Measurements from ENCODE around the gene DUSP8.

The DUSP8 gene

DNA sequence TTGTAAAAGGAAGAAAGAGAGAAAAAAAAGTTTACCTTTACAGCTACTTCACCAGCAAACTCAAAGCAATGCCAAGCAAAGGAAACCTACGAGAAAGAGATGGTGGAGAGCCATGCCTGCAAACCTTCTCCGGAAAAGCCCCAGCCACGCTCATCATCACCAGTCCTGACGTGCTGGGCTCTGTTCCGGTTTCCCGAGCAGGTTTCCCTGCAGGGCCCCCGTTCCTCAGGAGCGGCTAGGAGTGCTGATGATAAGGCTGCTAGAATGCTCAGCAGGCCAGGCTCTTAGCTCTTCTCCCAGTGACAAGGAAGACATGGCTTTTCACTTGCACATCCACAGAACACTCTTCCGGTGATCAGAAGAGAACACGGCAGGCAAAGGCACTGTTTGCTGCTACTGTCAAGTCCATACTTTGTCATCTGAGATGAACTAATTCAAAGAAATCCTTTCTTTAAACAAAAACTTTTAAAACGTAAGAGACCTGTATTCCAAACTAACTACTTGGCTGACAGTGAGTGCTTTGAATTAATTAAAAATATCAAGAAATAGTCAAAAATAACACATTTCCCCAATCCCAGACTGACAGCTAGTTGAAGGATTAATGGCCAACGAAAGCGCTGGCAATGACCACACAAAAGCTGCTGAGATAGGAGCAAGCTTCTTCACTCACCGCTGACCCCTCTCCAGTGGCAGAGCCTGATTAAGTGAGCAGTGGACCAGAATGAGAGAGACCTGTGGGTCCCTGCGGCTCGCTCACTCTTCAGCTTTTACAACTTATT lies 35.8 kb downstream of the DUSP8 start:
- no peak for DNase-seq
- H3K27ac Mint-ChIP-seq, result no peak overlapping the region
- H3K4me1 Mint-ChIP-seq, result peaks cover 21% of the 10 kb centered on the region

GRCh38 chr11:1534682-1535081 lies 37.4 kb downstream of the DUSP8 start:
- H3K27ac Mint-ChIP-seq, result no peak overlapping the region
- no peak overlapping the region for H3K4me3 Mint-ChIP-seq
- H3K4me1 Mint-ChIP-seq, result peaks cover 21% of the 10 kb centered on the region
- H3K36me3 Mint-ChIP-seq (ENCODE audit: low read depth), result no peaks in the 10 kb centered on the region
- peaks cover 5% of the 10 kb centered on the region for H3K9me3 Mint-ChIP-seq
- no peak for TF ChIP-seq CTCF (IDR thresholded peaks at IDR 0.05)
- peaks cover 26% of the 10 kb centered on the region for H3K27me3 Mint-ChIP-seq (ENCODE audit: low read depth, poor library complexity)
- DNase-seq, result no peak

More for the DNA sequence above, 35.8 kb downstream of the DUSP8 start:
- Mint-ChIP-seq H3K4me3 (no peak overlapping the region), H3K9me3 (peaks cover 5% of the 10 kb centered on the region), H3K36me3 (ENCODE audit: low read depth) (no peaks in the 10 kb centered on the region), H3K27me3 (ENCODE audit: low read depth, poor library complexity) (peaks cover 42% of the 10 kb centered on the region)
- no peak for TF ChIP-seq CTCF (IDR thresholded peaks at IDR 0.05)

GRCh38 chr11:1534171-1534570 lies 37.9 kb downstream of the DUSP8 start:
- Mint-ChIP-seq H3K27ac (no peak overlapping the region), H3K27me3 (ENCODE audit: low read depth, poor library complexity) (peaks cover 21% of the 10 kb centered on the region), H3K4me1 (peaks cover 21% of the 10 kb centered on the region), H3K9me3 (peaks cover 5% of the 10 kb centered on the region), H3K36me3 (ENCODE audit: low read depth) (no peaks in the 10 kb centered on the region), H3K4me3 (no peak overlapping the region)
- DNase-seq, result no peak
- no peak for TF ChIP-seq CTCF (IDR thresholded peaks at IDR 0.05)

- H3K4me3 Mint-ChIP-seq, result no peak overlapping the region
- peaks cover 21% of the 10 kb centered on the region for H3K4me1 Mint-ChIP-seq
- no peak for TF ChIP-seq CTCF (IDR thresholded peaks at IDR 0.05)
- H3K36me3 Mint-ChIP-seq (ENCODE audit: low read depth), result no peaks in the 10 kb centered on the region
- H3K27me3 Mint-ChIP-seq (ENCODE audit: low read depth, poor library complexity), result peaks cover 13% of the 10 kb centered on the region
- DNase-seq, result no peak
- H3K9me3 Mint-ChIP-seq, result peaks cover 2% of the 10 kb centered on the region
- H3K27ac Mint-ChIP-seq, result no peak overlapping the region
Observed at GRCh38 chr11:1533342-1533725, 38.7 kb downstream of the DUSP8 start.

DNA sequence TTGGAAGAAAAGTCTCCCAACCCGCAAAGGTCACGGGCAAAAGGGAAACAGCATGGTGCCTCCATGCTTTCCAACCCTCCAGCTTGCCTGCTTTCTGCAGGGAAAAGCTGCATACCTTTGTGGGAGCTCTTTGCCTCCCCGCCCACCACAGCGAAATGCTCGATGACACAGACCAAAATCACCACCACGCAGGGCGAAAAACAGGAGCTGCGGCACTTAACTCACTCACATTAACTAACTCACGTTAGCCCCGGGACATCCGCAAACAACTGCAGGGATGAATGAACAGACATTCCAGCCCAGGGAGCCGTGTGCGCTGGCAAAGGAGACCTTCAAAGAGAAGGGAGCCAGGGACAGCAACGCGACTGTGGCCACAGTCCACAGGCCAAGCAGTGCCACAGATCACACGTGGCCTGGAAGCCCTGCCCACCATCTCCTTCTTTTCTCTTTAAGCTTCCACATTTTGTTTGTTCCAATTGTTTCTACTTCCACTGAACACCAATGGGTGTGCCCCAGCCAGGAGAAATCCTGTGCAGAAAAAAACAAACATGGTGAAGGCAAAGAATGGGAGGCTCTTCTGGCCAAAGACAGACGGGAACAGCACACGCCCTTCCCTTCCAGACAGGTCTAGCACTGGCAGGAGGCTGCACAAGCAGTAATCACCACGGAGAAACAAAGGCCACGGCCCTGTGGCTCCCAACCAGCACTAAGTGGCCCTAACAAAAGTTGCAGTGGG lies 39.3 kb downstream of the DUSP8 start:
- Mint-ChIP-seq H3K36me3 (ENCODE audit: low read depth) (no peaks in the 10 kb centered on the region), H3K4me3 (no peak overlapping the region), H3K27me3 (ENCODE audit: low read depth, poor library complexity) (peaks cover 7% of the 10 kb centered on the region), H3K4me1 (peaks cover 21% of the 10 kb centered on the region), H3K9me3 (no peaks in the 10 kb centered on the region), H3K27ac (no peak overlapping the region)
- no peak for TF ChIP-seq CTCF (IDR thresholded peaks at IDR 0.05)
- no peak for DNase-seq

All from nephron progenitor cell (in vitro differentiated cells).